Natural killer cell treated with Interleukin-12 subunit alpha and Interleukin-12 subunit beta and Interleukin-15 and Interleukin-18, amount 100 ng/mL, for 72 hours (primary cell): Measurements from ENCODE around the gene CARD19. TPM values are rescaled to one million over a fixed set of nuclear protein-coding genes. Genes with fewer than 3 reads are reported as not detected.

ENCODE experiments used
- ATAC-seq, 2 donors: fragments of 150-1000 bp; cut with Tn5 transposase in 1 of 2; sonication (Bioruptor Pico), chemical (Tn5 transposase) in 1 of 2; 2 replicates each; pipeline ENCODE4 v1.10.0; 2021
- DNase-seq: peaks from one replicate; pipeline ENCODE4 v3.0.0; 2022; ENCODE audit warnings: low spot score
- H3K27ac Mint-ChIP-seq, 2 donors: 1 replicate in 1 of 2; 2 replicates in 1 of 2; pipeline ENCODE4 v1.8.0; 2022; ENCODE audit warnings: mixed read lengths in 2 of 2, mild to moderate bottlenecking in 1 of 2, moderate library complexity in 1 of 2
- H3K27me3 Mint-ChIP-seq, 2 donors: 1 replicate in 1 of 2; 2 replicates in 1 of 2; pipeline ENCODE4 v1.8.0; 2022; ENCODE audit warnings: mixed read lengths in 2 of 2
- H3K36me3 Mint-ChIP-seq: one replicate; pipeline ENCODE4 v1.8.0; 2022; ENCODE audit warnings: mixed read lengths
- H3K4me1 Mint-ChIP-seq, 2 donors: 1 replicate in 1 of 2; 2 replicates in 1 of 2; pipeline ENCODE4 v1.8.0; 2022; ENCODE audit warnings: low read depth in 2 of 2, mixed read lengths in 2 of 2, mild to moderate bottlenecking in 1 of 2
- H3K4me3 Mint-ChIP-seq: one replicate; pipeline ENCODE4 v1.8.0; 2022; ENCODE audit warnings: mixed read lengths
- H3K9me3 Mint-ChIP-seq: 2 replicates; pipeline ENCODE4 v1.8.0; 2022; ENCODE audit warnings: mixed read lengths
- total RNA-seq, 2 donors: library from RNA; stranded (reverse); gene quantifications; one replicate each; pipeline ENCODE4 v1.2.3, GENCODE V29; 2022

CARD19 gene
- total RNA-seq, 2 donors from 2014 or later, result 21.7 to 23.4 TPM

DNA sequence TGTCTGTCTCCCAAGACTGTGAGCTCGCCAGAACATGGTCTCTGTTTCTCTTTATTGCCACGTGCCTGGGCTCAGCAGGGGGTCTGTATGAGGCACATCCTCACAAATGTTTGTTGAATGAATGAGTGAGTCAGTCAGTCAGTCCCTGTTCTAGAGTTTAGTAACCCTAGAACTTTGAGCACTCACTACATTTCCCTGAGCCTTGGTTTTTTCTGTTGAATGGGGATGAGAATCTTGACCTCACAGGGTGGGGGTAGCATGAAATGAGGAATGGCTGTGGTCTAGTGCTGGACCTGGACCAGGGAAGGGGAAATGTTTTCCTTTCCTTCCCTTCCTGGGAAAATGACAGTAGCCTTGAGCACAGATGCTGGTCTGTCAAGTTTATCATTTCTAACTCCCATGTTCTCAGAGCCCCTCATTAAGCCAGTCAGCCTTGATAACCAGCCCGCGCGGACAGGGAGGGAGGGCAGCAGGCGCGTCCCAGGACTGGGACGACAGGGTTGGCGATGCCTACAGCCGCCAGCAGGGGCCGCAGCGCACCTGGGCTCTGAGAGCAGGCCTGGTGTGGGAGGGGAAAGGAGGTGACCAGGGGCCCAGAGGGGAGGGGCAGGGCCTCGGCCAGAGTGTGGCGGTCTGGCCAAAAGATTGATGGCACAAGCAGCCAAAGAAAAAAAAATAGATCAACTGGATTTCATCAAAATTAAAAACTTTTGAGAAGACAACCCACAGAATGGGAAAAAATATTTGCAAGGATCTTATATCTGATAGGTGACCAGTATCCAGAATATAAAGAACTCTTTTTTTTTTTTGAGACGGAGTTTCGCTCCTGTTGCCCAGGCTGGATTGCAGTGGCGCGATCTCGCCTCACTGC is 63.8 kb downstream of the CARD19 start:
- H3K27me3 Mint-ChIP-seq, result peaks cover 0 to 3% of the 10 kb centered on the region in 2 donors
- H3K36me3 Mint-ChIP-seq, result no peaks in the 10 kb centered on the region
- H3K27ac Mint-ChIP-seq, result no peak overlapping the region
- H3K4me3 Mint-ChIP-seq, result no peak overlapping the region
- H3K4me1 Mint-ChIP-seq, result peaks cover 17 to 22% of the 10 kb centered on the region in 2 donors
- DNase-seq (peak; percentile 75), ATAC-seq (peak; percentile 72 to 88)
- no peaks in the 10 kb centered on the region for H3K9me3 Mint-ChIP-seq

DNA sequence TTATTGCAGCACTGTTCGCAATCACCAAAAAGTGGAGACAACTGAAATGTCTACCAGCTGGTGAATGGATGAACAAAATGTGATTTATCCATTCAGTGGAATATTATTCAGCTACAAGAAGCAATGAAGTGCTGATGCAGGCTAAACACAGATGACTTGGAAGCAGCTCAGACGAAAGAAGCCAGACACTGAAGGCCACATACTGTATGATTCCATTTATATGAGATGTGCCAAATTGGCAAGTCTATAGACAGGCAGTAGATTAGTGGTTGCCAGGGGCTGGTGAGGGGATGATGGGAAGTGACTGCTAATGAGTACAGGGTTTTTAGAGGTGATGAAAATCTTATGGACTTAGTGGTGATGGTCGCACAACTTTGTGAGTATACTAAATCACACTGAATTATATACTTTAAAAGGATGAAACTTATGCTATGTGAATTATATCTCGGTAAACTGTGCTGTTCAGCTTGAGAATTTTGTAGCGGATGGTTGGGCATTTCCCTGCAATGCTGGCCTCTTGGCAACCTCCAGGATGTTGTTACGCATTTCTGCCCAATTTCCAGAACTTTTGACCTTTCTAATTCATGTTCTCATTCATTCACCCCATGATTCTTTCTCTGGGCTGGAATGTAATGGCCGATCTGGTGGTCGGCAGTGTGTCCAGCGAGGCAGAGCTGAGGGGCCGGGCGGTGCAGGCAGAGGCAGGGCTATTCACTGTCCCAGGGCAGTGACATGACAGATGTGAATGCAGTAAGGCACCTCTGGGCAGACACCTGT is 66.0 kb downstream of the CARD19 start:
- ATAC-seq (no peak), DNase-seq (no peak)
- H3K9me3 Mint-ChIP-seq, result no peaks in the 10 kb centered on the region
- no peak overlapping the region for H3K27ac Mint-ChIP-seq
- peaks cover 6% of the 10 kb centered on the region in 2 donors for H3K4me1 Mint-ChIP-seq
- no peaks in the 10 kb centered on the region for H3K36me3 Mint-ChIP-seq
- H3K27me3 Mint-ChIP-seq, result peaks cover 0 to 7% of the 10 kb centered on the region in 2 donors
- H3K4me3 Mint-ChIP-seq, result no peak overlapping the region

Other genes starting within 250 kb of the CARD19 start
- gene ZNF484, start 218.2 kb upstream of the CARD19 start, total RNA-seq, result 10 to 100 TPM; 10.4 to 10.9 TPM
- 10 to 100 TPM; 42.0 to 43.3 TPM for gene FGD3, start 148.7 kb upstream of the CARD19 start, total RNA-seq
- gene SUSD3, start 37.5 kb upstream of the CARD19 start, total RNA-seq, result 1 to 10 TPM in 1 of 2 donors, under 1 TPM in 1; 0.67 to 3.3 TPM
- 10 to 100 TPM; 20.1 to 21.9 TPM for gene NINJ1, start 38.0 kb downstream of the CARD19 start, total RNA-seq
- not detected for gene WNK2, start 87.9 kb downstream of the CARD19 start, total RNA-seq